ENCODE results near the gene PCLO.

Gene PCLO

GRCh38 chr7:83162402-83163256 is at the start of gene PCLO:
PCLO (minus strand) TSS chr7:83162884; CDS start chr7:83162592, 292 bp downstream.
- DNase-seq (ENCODE audit: low spot score), result peak; percentile 27

- DNase-seq (ENCODE audit: low spot score), result no peak
These were observed 49.0 kb upstream of the PCLO start for GRCh38 chr7:83211685-83212084.

GRCh38 chr7:83210479-83210878 is 47.8 kb upstream of the PCLO start:
- no peak for DNase-seq (ENCODE audit: low spot score)

GRCh38 chr7:83204715-83205114 is 42.0 kb upstream of the PCLO start:
- DNase-seq (ENCODE audit: low spot score), result no peak

GRCh38 chr7:83201355-83201754 is 38.7 kb upstream of the PCLO start:
- DNase-seq (ENCODE audit: low spot score), result no peak

- no peak for DNase-seq (ENCODE audit: low spot score)
These were observed 28.1 kb upstream of the PCLO start for GRCh38 chr7:83190659-83191389.

GRCh38 chr7:83178796-83179195 is 16.1 kb upstream of the PCLO start:
- DNase-seq (ENCODE audit: low spot score), result no peak

GRCh38 chr7:83178066-83178465 is 15.4 kb upstream of the PCLO start:
- no peak for DNase-seq (ENCODE audit: low spot score)

GRCh38 chr7:83173664-83174063 is 11.0 kb upstream of the PCLO start:
- DNase-seq (ENCODE audit: low spot score), result no peak

GRCh38 chr7:83166781-83167180 is 4.1 kb upstream of the PCLO start:
- no peak for DNase-seq (ENCODE audit: low spot score)

- no peak for DNase-seq (ENCODE audit: low spot score)
These were observed 734 bp downstream of the PCLO start for GRCh38 chr7:83161899-83162401.

- no peak for DNase-seq (ENCODE audit: low spot score)
These were observed 1.5 kb downstream of the PCLO start for GRCh38 chr7:83161186-83161585.

GRCh38 chr7:83159731-83160130 is 3.0 kb downstream of the PCLO start:
- DNase-seq (ENCODE audit: low spot score), result no peak

- DNase-seq (ENCODE audit: low spot score), result no peak
These were observed 6.7 kb downstream of the PCLO start for GRCh38 chr7:83156006-83156405.

- no peak for DNase-seq (ENCODE audit: low spot score)
These were observed 7.3 kb downstream of the PCLO start for GRCh38 chr7:83155407-83155806.

- DNase-seq (ENCODE audit: low spot score), result no peak
These were observed 9.3 kb downstream of the PCLO start for GRCh38 chr7:83153419-83153818.

- no peak for DNase-seq (ENCODE audit: low spot score)
These were observed 12.4 kb downstream of the PCLO start for GRCh38 chr7:83150310-83150709.

GRCh38 chr7:83149466-83149865 is 13.2 kb downstream of the PCLO start:
- no peak for DNase-seq (ENCODE audit: low spot score)

- no peak for DNase-seq (ENCODE audit: low spot score)
These were observed 13.9 kb downstream of the PCLO start for GRCh38 chr7:83148776-83149175.

- no peak for DNase-seq (ENCODE audit: low spot score)
These were observed 19.6 kb downstream of the PCLO start for GRCh38 chr7:83143107-83143506.

- DNase-seq (ENCODE audit: low spot score), result no peak
These were observed 20.3 kb downstream of the PCLO start for GRCh38 chr7:83142365-83142764.

GRCh38 chr7:83141927-83142326 is 20.8 kb downstream of the PCLO start:
- DNase-seq (ENCODE audit: low spot score), result no peak
